HK-2 (cell line): ENCODE data around the gene HS3ST5.
"Not testable (repeated sequence)": the region's sequence is repeated elsewhere in the genome, so short reads cannot be mapped to it uniquely, and the experiment has no call there.

Experiments used
- DNase-seq: peaks from one replicate; pipeline ENCODE4 v3.0.0-alpha.2; 2018; ENCODE audit not compliant: unreplicated experiment

Gene HS3ST5

GRCh38 chr6:114051031-114051430, 291.8 kb downstream of the HS3ST5 start:
- no peak for DNase-seq

- peak; percentile 25 for DNase-seq
Observed at GRCh38 chr6:114049367-114049966, 293.4 kb downstream of the HS3ST5 start.

DNA sequence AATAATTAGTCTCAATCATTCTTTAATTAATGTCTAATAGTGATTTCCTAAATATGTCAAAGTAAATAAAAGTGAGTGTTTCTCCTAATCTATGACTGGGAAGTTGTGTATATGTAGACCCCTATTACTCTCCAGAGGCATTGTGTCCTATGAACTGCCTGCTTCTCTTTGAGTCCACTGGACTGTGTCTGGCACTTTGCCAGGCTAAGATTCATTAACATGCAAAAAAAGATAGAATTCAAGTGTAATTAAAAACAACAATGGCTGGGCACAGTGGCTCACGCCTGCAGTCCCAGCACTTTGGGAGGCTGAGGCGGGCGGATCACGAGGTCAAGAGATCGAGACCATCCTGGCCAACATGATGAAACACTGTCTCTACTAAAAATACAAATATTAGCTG, 298.3 kb downstream of the HS3ST5 start:
- DNase-seq = not testable (repeated sequence)

GRCh38 chr6:114042267-114043016, 300.4 kb downstream of the HS3ST5 start:
- no peak for DNase-seq

- no peak for DNase-seq
Observed at GRCh38 chr6:114040871-114041270, 302.0 kb downstream of the HS3ST5 start.

GRCh38 chr6:114039841-114040240, 303.0 kb downstream of the HS3ST5 start:
- DNase-seq = no peak

- DNase-seq = no peak
Observed at GRCh38 chr6:114033606-114034005, 309.2 kb downstream of the HS3ST5 start.

GRCh38 chr6:114032721-114033120, 310.1 kb downstream of the HS3ST5 start:
- DNase-seq = no peak

DNA sequence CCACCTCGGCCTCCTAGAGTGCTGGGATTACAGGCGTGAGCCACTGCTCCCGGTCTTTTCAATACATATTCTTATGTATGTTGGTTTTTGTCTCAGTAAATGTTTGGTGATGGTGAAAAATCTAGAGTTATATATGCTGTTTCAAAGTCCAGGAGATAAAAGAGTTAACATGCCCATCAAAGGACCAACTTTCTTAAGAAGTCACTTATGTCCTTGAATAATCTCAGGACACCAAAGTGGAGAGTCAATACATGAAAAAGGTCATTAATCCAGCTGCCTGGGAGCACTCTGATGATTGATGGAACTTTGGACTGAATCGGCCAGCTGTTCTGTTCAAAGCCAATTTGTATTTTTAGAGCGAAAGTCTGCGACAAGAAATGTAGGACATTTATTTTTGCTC, 312.1 kb downstream of the HS3ST5 start:
- no peak for DNase-seq

- DNase-seq = no peak
Observed at GRCh38 chr6:114024746-114025145, 318.1 kb downstream of the HS3ST5 start.

- no peak for DNase-seq
Observed at GRCh38 chr6:114020196-114020595, 322.6 kb downstream of the HS3ST5 start.

GRCh38 chr6:114017146-114017545, 325.7 kb downstream of the HS3ST5 start:
- peak; percentile 71 for DNase-seq

GRCh38 chr6:114014106-114014505, 328.7 kb downstream of the HS3ST5 start:
- DNase-seq = not testable (repeated sequence)

GRCh38 chr6:114011486-114011885, 331.3 kb downstream of the HS3ST5 start:
- not testable (repeated sequence) for DNase-seq

DNA sequence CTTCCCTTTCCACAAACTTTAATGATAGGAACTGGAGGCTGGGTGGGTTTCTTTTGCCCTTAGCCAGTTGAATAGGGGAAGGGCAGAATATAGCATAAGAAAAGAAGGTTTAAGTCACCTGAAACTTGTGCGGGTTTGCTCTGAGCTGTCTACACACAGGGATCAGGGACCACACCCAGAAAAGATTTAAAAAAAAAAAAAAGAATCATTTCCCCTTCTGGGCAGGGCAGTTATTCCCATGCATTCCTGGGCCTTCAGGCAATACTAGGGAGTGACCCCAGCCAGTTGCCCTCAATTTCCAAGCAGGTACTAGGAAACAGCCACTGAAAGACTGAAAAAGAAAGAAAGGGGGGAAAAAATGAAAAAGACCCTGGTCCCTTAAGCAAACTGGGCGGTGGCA, 332.3 kb downstream of the HS3ST5 start:
- DNase-seq = no peak

DNA sequence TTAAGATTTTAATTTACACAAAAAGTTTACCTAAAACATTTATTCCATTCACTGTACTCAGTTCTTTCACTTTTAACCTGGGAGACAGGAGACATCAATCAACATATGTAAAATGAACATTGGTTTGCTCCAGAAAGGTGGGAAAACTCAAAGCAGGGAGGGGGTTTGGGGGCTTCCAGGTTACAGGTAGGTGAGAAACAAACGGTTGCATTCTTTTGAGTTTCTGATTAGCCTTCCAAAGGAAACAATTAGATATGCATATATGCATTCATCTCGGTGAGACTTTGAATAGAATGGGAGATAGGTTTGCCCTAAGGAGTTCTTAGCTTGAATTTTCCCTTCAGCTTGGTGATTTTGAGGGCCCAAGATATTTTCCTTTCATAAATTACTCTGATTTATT, 333.6 kb downstream of the HS3ST5 start:
- no peak for DNase-seq

DNA sequence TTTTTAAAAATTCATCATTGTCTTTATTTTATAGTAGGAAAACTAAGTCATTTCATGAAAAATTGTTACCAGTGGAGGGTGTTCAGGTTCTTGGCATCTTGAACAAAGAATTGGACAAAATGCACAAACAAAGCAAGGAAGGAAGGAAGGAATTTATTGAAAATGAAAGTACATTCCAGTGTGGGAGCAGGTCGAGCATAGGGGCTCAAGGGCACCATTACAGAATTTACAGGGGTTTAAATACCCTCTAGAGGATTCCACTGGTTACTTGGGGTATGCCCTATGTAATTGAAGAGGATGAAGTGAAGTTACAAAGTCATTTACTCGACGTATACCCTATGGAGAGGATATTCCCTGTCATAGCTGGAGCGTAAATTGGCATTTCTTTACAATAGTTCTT, 334.5 kb downstream of the HS3ST5 start:
- no peak for DNase-seq

DNA sequence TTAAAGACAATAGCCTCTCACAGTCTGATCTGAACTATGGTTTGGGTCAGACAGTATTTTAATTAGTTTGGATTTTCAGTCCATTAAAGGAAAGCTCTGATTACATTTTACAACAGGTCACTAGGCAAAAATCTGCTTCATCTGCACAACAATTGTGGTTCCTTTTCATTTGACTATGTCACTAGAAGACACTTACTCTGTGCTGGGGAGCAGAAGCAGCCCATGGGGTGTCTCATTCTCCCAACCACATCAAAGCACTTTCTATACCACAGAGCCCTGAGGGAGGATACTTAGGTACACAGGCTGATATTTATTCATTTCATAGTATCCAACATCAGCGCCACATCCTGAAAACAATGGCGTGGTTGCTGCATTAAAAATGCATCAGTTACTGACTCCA, 335.3 kb downstream of the HS3ST5 start:
- DNase-seq = no peak
